GM18507 (cell line): ENCODE results near the gene TENM3.
"Not testable (repeated sequence)": the region's sequence is repeated elsewhere in the genome, so short reads cannot be mapped to it uniquely, and the experiment has no call there.

Experiments
- DNase-seq: peaks from one replicate; pipeline ENCODE4 v3.0.0; 2011; ENCODE audit warnings: low read depth; ENCODE audit not compliant: insufficient read length; ENCODE audit errors: extremely low spot score
- FAIRE-seq: peaks from 2 replicates; lab custom pipeline; 2011; peaks lifted over from hg19 to GRCh38; lab: Jason Lieb, UNC

Gene TENM3

GRCh38 chr4:182367153-182367552 lies 124.0 kb downstream of the TENM3 start:
- FAIRE-seq = no peak
- no peak for DNase-seq

GRCh38 chr4:182369211-182369610 lies 126.0 kb downstream of the TENM3 start:
- FAIRE-seq (no peak), DNase-seq (no peak)

- no peak for FAIRE-seq
These were observed 127.3 kb downstream of the TENM3 start for GRCh38 chr4:182370491-182370890.

GRCh38 chr4:182380771-182381181 lies 137.6 kb downstream of the TENM3 start:
- DNase-seq (no peak), FAIRE-seq (no peak)

More at GRCh38 chr4:182370491-182370890, 127.3 kb downstream of the TENM3 start:
- no peak for DNase-seq

GRCh38 chr4:182382941-182383340 lies 139.7 kb downstream of the TENM3 start:
- DNase-seq (no peak), FAIRE-seq (no peak)

- FAIRE-seq (no peak), DNase-seq (no peak)
These were observed 141.5 kb downstream of the TENM3 start for GRCh38 chr4:182384631-182385091.

- no peak for FAIRE-seq
- DNase-seq = no peak
These were observed 142.7 kb downstream of the TENM3 start for GRCh38 chr4:182385897-182386296.

- FAIRE-seq, DNase-seq: not testable (repeated sequence)
These were observed 143.4 kb downstream of the TENM3 start for GRCh38 chr4:182386576-182386975.

GRCh38 chr4:182391111-182391684 lies 148.0 kb downstream of the TENM3 start:
- no peak for FAIRE-seq
- no peak for DNase-seq

- DNase-seq = no peak
- no peak for FAIRE-seq
These were observed 151.0 kb downstream of the TENM3 start for GRCh38 chr4:182394181-182394580.

- DNase-seq (no peak), FAIRE-seq (no peak)
These were observed 156.9 kb downstream of the TENM3 start for GRCh38 chr4:182400081-182400480.

- no peak for FAIRE-seq
These were observed 157.6 kb downstream of the TENM3 start for GRCh38 chr4:182400790-182401189.

GRCh38 chr4:182404376-182404775 lies 161.2 kb downstream of the TENM3 start:
- DNase-seq = no peak
- no peak for FAIRE-seq

More at GRCh38 chr4:182400790-182401189, 157.6 kb downstream of the TENM3 start:
- no peak for DNase-seq

- no peak for DNase-seq
- no peak for FAIRE-seq
These were observed 161.9 kb downstream of the TENM3 start for GRCh38 chr4:182405087-182405486.

GRCh38 chr4:182409271-182409670 lies 166.1 kb downstream of the TENM3 start:
- FAIRE-seq (no peak), DNase-seq (no peak)

GRCh38 chr4:182411391-182411790 lies 168.2 kb downstream of the TENM3 start:
- FAIRE-seq = no peak

GRCh38 chr4:182413550-182413949 lies 170.3 kb downstream of the TENM3 start:
- DNase-seq (no peak), FAIRE-seq (no peak)

More at GRCh38 chr4:182411391-182411790, 168.2 kb downstream of the TENM3 start:
- no peak for DNase-seq

- no peak for FAIRE-seq
- DNase-seq = no peak
These were observed 171.9 kb downstream of the TENM3 start for GRCh38 chr4:182415116-182415515.

GRCh38 chr4:182416067-182416466 lies 172.9 kb downstream of the TENM3 start:
- FAIRE-seq = no peak
- no peak for DNase-seq

- DNase-seq (no peak), FAIRE-seq (no peak)
These were observed 175.0 kb downstream of the TENM3 start for GRCh38 chr4:182418054-182418734.

- DNase-seq (no peak), FAIRE-seq (no peak)
These were observed 177.0 kb downstream of the TENM3 start for GRCh38 chr4:182420189-182420588.
